Activated CD8-positive, alpha-beta memory T cell treated with anti-CD3 and anti-CD28 coated beads, Interleukin-2, amount 50 U/mL, for 24 hours (primary cell): Measurements from ENCODE around the gene BTBD19.

Experiments
- DNase-seq: peaks from one replicate; pipeline ENCODE4 v3.0.0-alpha.2; 2020; ENCODE audit errors: extremely low read depth

Gene BTBD19

DNA sequence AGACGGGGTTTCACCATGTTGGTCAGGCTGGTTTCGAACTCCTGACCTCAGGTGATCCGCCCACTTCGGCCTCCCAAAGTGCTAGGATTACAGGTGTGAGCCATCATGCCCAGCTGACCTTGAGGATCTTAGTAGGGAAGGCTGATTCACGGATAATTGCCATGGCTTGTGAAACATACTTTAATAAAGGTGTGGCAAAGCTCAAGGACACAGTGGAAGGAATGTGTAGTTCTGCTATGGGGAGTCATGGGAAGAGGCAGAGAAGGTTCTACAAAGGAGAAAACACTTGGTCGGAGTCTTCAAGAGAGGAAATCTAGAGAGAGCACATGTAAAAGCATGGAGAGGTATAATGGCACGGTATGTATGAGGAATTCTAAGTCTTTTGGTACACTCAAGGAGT, 47.4 kb downstream of the BTBD19 start:
- no peak for DNase-seq

DNA sequence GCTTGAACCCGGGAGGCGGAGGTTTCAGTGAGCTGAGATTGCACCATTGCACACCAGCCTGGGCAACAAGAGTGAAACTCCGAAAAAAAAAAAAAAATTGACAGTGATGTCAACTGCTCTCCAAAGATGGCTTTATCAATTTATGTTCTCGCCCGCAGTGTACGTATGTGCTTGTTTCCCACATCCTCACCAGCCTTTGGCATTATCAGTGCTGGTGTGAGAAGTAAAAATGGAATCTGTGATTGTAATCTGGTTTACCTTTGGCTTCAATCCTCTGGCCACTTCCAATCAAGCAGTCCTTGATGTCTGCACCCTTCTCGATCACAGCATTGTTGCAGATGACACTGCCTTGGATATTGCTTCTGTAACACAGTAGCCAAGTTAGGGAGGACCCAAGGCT, 49.1 kb downstream of the BTBD19 start:
- DNase-seq = no peak

DNA sequence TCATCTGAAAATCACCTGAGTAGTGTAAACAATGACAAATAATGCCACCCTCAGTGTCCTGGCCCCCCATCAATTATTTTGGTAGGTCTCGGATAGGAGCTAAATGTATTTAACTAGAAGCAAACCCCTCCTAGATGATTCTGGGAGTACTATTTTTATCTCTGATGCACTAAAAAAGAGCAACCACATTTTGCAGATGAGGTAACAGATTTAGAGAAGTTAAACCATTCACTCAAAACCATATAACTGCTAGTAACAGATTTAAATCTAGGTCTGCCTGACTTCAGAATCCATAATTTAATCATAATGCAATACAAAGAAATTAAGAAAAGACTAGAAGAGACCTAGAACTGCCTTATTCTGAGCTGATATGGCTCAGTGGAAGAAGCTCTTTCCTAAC, 52.0 kb downstream of the BTBD19 start:
- DNase-seq = no peak

DNA sequence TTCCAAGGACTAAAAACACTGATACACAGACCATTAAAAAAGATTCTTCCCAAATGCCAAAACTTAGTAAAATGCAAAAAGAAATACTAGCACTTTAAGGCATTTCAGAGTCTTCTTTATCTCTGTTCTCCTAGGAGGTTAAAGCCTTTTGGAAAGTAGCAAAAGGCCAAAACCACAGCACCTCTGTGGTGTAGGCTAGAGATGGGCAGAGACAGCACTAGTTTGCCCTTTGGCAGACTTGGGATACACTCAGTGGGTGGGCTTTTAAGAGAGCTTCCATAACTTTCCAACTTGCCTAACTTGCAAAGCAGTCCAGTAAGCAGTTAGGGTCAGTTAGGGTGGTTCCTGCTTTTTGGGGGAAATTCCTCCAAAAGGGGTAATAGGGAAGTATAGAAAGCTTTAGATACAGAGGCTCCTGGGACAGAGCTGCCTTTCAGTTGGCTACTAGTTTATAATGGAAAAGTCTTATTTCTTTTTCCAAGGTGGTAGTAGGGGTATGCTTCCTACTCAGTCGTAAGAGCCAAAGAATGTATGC, 52.6 kb downstream of the BTBD19 start:
- DNase-seq = no peak

DNA sequence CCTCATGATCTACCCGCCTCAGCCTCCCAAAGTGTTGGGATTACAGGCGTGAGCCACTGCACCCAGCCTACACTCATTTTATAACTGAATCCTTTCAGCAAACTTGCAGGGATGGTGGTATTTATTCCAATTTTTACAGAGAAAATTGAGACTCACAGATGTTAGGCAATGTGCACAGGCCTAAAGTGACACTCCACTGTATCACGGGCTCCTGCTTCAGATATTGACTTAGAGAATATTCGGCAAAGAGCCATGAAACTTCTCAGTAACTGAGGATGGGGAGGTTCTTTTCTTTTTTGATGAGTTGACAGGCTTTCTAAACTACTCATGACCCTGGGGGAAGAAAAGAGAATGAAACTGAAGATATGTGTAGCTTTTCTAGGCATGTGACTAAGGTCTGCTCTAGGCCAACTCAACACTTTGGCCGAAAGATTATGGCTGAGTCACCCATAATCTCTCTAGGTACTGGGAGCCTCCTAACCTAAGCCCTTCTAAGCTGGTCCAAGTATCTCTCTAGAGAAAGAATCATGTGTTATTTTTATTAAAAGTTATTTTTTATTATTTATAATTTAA, 54.6 kb downstream of the BTBD19 start:
- DNase-seq = no peak
